Activated T-cell treated with anti-CD3 and anti-CD28 coated beads for 1 hour (primary cell): ENCODE data around the gene KLF2.

ENCODE experiments used
- DNase-seq: peaks from one replicate; pipeline ENCODE4 v3.0.0-alpha.2; 2020; ENCODE audit warnings: low read depth

Gene KLF2

DNA sequence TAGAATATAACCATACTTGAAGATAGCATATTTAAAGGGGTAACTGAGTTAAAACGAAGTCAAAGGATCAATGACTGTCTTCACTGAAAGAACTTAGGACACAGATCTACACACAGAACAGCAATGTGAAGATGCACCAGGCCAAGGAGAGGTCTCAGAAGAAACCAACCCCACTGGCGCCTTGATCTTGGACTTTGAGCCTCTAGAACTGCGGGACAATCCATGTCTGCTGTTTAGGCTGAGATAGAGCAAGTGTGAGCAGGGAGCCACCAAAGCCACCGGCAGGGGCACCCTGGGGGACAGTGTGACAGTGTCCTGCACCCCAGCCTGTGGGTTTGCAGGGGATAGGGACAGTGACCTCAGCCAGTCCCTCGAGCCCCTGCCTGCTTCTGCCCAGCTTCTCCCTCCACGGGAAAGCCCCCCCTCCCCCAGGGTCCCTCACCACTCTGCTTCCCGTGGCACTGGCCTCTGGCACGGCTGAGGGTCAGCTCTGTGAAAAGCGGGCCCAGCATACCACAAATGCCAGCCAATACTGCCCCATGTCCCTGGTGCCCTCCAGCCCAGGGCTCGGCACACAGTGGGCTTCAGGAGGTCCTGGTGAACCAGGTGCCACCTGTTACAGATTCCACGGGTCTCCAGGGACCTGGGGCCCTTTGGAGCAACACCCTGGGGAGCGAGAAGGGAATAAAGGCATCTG is 40.8 kb downstream of the KLF2 start:
- no peak for DNase-seq

DNA sequence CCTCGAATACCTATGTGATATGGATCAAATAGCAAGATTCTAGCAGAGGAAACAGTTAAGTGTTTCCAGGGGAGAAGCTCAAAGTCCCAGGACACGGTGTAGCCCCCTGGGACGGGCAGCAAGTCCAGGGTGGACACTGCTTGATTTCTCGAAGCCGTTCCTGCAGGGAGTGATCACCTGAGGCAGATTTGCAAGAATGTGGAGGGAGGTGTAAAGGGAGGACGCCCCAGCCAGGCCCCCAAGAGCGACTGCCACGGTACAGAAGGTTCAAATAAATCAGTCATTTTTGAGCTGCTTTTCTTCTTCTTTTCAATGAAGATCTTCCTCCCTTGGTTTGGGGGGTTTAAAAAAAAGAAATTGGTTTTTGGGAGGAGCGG is 41.4 kb downstream of the KLF2 start:
- no peak for DNase-seq

DNA sequence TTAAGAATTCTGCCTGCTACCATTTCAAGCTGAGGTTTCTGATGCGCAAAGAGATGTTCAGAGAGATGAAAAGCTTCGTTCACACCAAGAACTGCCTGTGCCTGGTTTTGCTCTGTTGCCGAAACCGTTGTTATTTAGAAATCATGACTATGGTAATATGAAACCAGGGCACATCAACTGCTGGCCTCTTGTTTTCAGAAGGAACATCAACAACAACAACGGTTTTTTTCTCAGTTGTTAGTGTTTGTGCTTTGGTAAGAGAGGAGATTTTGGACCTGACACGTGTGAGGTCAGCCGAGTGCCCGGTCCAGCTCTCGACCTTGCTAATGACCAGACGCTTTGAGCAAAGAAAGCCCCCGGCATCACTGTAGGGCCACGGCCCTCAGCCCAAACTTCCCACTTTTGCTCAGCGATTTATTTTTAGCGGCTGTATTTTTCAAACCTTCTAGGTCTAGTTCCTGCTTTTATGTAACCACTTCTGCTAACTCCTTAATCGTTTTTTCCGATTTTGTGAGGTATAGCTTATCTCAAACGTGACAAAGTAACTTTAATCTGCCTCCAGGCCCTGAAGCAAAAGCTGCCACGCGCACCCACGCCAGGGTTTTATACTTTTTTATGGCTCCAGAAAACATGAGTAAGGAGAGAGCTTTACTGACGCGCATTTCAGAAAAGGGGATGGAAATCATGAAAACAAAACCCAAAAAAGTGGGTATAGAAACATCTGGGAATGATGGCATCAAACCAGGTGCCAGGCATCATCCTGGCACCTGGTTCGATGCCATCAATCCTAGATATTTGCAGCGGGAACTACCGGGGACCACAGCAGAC is 42.0 kb downstream of the KLF2 start:
- no peak for DNase-seq

DNA sequence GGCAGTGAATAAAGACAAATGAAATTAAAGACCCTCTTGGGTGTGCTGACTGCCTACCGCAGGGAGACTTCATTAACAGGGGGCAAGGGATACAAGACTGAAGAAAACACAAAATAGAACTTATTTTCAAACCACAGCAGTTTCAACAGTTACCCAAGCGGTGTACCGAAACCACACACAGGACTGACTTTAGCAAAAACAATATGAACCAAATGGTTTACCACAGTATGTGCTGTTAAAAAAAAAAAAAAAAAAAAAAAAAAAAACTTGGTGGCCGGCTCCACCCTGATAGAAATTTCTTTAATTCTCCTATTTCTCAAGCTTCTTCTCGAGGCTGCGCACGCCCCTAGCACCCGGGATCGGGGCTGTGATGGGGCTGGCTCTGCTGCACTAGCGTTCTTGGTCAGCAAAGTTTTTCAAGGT is 42.6 kb downstream of the KLF2 start:
- no peak for DNase-seq

DNA sequence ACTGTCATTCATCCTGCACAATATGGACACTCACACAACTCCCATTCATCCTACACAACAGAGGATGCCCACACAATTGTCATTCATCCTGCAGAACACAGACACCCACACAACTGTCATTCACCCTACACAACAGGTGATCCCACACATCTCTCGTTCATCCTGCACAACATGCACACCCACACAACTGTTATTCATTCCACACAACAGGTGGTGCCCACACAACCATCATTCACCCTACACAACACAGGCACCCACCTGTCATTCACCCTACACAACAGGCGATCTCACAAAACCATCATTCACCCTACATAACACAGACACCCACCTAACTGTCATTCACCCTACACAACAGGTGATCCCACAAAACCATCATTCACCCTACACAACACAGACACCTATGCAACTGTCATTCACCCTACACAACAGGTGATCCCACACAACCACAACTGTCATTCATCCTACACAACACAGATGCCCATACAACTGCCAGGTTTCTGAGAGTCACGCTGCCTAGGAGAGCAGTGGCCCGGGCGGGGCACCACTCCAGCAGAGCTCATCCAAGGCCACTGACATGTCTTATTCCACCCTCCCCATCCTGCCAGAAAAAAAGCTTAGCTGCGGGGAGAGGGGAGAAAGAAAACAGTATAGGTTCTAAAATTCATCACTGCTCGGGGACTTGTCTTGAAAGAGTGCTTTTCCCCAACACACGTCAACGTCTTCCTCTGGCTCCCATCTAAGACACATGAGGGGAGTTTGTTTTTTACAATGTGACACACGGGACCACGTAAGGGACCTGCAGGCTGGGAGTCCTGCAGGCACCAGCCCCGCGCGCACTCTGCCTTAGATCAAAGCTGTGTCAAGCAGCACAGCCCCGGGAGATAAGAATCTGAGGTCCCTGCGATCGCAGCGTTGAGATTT is 44.0 kb downstream of the KLF2 start:
- DNase-seq, result peak; percentile 59

DNA sequence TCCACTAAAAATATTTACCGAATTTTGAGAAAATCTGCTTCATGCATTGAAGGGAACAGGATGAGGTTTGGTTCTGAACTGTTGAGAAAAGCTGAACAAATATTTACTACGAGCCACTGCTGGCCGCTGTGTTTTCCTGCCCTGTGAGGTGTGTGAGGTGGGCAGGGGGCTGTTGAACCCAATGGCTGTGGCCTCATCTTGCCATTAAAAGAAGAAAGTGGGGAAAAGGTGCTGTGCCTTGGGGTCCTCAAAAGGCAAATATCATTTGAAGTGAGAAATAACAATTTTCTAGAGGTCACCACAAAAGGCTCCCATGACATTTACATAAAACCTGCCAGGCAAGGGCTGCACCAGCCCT is 44.7 kb downstream of the KLF2 start:
- no peak for DNase-seq

DNA sequence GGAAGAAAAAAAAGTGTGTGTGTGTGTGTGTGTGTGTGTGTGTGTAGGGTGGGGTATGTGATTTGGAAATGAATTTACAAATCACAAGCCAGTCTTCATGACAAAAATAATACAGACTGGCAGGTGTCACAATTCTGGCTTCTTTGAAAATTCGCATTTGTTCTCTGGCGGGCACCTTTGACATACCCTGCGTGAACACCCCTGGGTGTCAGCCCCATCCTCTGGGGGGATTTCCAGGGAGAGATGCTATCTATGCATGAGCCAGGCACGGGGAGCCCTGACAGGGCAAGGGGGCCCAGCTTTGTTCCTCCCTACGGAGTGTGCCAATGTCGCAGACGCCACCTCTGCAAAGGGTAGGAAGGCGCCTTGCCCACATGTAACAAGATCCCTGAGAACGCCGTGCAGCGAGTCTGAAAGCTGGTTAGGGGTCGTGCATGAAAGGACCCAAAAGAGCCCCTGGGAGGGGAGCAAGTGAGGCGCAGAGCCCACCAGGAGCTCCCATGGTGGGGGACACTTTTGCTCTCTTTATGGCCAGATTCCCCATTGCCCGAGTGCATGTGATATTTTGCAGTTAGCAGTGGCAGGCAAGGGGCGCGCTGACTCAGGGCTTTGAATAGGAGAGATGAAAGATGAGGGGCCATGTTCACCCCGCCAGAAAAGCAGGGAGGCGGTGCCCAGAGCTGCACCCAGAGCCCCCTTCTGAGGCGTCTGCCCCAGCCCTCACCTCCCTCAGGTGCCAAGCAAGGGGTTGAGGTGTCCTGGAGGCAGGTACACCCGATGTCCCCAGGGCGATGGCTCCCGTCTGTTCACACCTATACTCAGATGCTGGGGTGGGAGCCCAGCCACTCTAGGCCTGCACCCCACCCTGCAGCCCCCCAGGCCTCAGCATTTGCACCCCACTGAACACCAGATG is 45.3 kb downstream of the KLF2 start:
- peak; percentile 47 for DNase-seq

DNA sequence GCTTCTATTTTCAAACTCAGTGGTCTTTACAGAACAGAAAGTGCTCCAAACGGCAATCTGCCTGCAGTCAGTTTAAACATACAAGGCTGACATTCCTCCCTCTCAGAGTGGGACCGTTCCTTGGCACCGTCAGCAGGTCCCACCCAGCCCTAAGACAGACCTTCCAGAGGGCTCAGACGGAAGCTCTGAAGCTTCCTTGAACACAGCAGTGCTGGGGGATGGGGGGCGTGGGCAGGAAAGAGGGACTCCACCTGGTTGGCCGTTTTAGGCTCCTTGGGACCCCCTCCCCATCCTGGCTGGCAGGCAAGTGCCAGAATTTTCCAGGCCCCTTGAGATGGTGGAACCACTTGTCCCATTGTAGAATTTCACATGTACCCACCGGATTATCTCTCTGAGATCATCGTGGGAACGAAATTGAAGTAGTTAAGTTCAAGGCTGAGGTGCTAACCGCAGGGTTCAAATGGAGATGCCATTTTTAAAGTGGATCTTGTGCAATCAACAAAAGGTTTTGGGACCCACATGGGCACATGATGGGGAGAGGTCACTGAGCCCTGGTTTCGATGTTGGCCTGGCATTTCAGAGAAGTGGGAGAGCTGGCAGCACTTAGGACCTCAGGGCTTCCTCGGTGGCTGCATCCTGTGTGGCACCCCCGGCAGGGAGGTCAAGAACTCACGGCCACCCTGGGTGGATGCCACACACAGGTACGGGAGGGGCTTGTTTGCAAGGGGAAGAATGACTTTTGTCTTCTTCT is 46.2 kb downstream of the KLF2 start:
- no peak for DNase-seq

DNA sequence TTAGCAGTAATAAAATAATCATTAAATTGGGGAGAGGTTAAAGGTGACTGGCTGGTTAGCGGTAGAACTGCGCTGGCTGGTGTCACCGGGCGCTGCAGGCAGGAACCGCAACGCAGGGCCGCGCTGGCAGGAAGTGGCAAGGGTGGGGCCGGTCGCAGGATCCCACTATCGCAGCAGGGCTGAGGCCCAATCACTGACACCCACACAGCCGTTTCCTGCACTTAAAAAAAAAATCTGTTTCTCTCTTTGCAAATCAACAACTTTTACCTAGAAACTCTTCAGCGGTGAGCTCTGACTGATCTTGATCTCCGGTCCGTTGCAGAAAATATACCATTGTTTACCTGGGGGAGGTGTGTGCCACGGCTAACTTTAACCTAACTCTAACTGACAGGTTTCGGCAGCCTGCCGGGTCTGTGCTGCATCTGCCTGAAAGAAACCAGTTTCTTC is 46.9 kb downstream of the KLF2 start:
- peak; percentile 79 for DNase-seq

DNA sequence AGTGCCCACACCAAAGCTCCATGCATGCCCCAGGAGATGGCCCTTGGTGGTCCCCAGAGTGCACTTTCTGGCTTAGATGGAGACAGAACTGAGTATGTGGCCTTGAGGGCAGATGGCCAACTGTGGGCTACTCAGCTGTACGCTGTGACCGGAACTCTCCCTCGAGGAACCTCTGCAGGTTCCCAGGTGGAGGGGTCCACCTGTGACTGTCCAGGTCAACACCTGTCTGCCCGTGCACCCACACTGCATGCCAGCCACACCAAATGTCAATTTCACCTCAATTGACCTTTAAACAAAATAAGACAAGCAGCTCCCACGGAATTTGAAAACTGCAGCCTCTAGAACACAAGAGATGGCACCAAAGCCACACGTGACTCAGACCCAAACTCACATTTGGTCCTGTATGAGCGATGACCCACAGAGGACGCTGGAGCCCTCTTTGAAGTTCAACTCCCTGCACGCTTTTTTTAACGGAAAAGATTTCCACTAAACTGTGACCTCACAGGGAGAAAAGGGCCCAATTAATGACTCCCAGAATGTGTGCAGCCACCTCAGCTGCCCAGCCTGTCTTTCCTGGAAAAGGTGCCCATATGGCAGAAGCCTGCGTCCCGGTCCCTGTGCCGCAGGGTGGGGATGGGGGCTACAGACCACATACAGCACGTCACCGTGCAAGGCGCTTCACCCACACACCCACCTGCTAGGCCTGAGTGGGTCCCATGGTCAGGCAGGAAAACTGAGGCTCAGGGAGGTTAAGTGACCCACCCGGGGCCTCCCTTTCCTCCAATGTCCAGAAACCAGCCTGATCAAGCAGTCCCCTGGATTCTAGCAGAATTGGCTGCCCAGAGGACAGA is 47.7 kb downstream of the KLF2 start:
- no peak for DNase-seq

DNA sequence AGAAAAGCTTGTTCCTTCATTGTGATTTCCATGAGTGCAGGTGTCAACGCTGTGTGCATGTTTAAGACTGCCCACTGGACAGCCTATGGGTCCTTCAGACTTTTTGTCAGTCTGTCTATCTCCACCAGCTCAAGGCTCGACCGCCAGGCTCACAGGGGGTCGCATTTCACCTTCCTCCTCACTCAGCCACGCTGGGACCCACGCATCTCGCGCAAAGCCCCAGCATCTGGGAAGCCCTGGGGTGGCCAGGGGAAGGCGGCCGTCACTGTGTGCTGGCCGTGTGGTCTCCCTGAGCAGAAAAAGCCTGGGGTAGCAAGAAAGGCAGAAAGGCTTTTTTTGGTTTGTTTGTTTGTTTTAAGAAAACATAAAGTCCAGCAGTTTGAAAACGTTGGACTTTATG is 48.5 kb downstream of the KLF2 start:
- DNase-seq, result no peak

DNA sequence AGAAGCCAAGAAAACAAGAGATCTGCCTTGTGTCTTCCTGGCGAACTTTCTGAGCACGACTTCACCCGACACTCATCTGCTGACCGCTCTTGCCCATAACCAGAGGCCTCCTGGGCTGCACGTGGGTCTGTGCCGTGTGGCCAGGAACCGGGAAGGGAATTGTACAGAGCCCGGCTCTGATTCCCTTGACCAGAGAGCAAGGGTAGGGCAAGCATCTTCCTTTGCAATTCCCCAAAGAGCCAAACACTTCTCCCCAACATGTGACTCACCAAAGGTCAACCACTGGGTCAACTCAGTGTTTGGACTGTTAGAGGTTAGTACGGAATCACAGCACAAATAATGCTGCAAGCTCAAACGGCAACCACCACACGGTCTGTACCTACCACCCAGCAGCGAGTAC is 48.9 kb downstream of the KLF2 start:
- DNase-seq, result no peak

DNA sequence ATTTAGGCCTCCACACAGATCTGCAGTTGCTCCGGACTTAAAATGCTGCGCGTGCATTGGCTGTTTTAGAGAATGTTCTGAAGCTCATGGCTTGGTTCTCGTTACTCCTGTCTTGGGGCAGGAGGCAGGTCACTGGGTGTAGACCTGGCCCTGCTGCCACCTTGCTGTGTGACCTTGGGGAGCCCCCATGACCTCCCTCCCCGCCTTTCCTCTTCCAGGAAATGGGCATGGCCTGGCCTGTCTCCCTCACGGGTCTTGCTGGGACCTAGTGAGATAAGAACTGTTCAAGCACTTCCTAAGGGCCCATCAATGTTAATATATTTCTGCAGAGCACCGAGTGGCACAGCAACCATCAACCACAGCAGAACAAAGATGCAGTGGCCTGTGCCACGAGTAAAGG is 49.4 kb downstream of the KLF2 start:
- no peak for DNase-seq

DNA sequence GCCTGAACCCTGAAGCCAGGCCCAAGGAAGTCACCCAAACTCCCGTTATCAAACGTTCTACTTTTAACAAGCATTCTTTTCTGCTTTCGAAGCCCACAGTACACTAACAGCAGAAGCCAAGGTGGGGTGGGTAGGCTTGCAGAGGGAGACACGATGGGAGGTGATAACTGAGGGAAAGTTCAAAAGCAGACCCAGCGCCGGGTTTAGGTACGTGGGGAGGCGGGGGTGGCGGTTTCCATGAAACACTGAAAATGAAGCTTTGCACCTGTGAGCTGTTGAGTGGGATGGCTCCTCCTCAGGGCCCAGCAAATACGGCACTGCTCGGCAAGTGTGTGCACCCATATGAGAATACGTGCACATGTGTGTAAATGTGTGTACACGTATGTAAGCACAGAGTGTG is 49.8 kb downstream of the KLF2 start:
- no peak for DNase-seq

DNA sequence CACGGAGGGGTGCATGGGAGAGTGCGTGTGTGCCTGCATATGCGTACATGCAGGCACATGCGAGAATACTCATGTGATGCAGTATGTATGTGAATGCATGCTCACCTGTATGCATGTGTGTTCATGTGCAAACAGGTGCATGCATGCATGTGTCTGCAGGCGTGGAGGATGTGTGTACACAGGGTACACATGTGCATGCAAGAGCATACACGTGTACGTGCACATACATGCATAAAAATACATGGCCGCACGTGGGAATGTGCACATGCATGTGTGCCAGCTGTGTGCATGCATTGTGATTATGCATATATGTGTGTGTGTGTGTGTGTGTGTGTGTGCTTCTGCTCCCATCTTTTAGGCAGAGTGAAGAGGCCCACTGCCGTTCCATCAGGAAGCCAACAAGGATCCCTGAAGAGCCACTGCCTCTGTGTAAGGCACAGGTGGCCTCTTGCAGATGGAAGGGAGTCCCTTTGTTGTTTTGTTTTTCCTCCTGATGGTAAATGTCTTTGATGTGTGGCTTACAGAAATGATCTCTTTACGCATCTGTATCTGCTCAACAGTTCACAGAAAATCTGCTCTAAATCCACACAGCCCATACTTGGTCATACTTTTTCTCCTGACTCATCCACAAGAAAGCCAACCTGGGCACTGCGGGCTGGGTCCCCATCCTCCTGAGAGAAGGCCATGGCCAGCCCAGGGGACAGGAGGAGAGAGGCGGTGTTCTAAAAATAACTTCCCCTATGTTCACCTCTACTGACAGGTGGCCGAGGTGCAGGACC is 50.7 kb downstream of the KLF2 start:
- no peak for DNase-seq

DNA sequence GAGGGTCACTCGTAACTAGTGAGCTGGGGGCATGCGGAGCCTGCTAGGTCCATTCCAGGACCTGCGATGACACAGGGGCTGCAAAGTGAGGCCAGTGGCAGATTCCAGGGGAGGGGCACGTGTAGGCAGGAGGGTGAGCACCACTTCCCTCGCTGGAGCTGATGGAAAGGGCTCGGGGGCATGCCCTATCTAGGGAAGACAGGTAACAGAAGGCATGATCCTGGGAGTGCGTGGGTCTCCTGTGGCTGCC is 51.2 kb downstream of the KLF2 start:
- DNase-seq, result no peak

DNA sequence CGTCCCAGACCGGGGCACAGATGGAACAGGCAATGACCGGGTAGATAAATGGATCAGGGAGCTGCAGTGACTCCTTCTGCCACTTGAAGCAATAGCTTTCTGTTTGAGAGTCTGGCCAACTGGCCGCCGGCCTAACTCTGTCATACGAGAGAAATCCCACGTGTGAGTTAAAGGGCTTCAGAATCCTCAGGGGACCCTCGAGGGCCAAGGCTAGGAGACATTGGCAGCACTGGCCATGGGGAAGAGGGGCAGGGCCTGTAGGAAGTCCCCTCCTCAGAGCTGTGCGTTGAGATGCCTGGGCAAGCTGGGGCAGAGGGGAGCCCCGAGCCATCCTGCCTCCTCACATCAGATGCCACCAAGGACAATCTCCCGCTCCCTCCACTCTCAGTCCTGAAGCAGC is 51.6 kb downstream of the KLF2 start:
- DNase-seq, result no peak

DNA sequence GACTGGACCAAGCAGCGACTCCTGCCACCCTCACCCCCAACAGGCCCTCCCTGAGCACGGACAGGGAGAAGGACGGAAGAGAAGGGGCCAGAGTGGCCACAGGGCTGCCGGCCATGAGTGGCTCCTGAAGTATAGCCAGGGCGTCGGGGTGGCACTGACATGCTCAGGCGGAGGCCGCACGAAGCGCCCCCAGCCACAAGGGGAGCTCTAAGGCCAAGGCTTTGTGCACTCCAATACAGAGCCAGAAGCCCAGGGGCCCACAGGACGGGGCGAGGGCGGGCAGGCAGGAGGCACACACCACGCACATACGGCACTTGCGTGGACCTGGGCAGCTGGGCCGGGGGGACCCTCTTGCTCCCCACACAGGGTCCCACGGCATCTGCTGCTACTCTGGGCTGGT is 52.0 kb downstream of the KLF2 start:
- DNase-seq, result no peak

DNA sequence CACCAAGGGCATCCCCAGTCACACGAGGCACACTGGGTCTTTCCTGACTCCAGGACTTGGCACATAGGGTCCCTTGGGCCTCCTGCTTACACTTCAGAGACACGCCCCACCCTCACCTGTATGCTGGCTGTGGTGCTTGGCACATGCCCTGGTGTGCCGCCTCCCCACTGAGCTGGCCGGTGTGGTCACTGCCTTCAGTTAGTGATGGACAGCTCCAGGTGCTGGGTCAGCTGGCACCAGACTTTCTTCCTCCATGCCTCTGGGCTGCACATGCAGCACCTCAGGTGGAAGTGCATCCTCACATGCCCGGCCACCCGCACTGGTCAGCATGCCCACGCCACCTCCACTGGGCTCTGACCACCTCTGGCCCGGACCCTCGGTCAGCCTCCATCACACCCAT is 52.9 kb downstream of the KLF2 start:
- DNase-seq, result no peak
